HEK293T (cell line): ENCODE data around the gene FUBP3.
A peak's percentile ranks its signal among the peaks of the same experiment; 100 is the strongest.

Experiments
- CTCF ChIA-PET: fragments of 350-600 bp; formaldehyde crosslinking; extraction: SDS; loops from one replicate; lab custom pipeline; 2021; ENCODE audit warnings: antibody characterized with exemption, inconsistent platforms; lab: Yijun Ruan, JAX
- POLR2A ChIA-PET: fragments of 350-600 bp; formaldehyde crosslinking; extraction: SDS; loops from one replicate; lab custom pipeline; 2020; ENCODE audit warnings: antibody characterized with exemption, inconsistent platforms; lab: Yijun Ruan, JAX
- DNase-seq: peaks from one replicate; pipeline ENCODE4 v3.0.0; 2012; ENCODE audit warnings: mixed read lengths; ENCODE audit errors: extremely low spot score
- ARNT ChIP-seq: fragments of 450-650 bp; IDR thresholded peaks from 2 replicates; pipeline ENCODE4 v1.6.1; 2017; ENCODE audit warnings: mild to moderate bottlenecking
- BHLHE40 ChIP-seq: fragments of 450-650 bp; IDR thresholded peaks from 2 replicates; pipeline ENCODE4 v1.6.1; 2016; ENCODE audit warnings: mild to moderate bottlenecking, moderate library complexity, borderline replicate concordance
- CTBP1 ChIP-seq: fragments of 450-650 bp; IDR thresholded peaks from 2 replicates; pipeline ENCODE4 v1.6.1; 2016; ENCODE audit warnings: borderline replicate concordance
- ELF4 ChIP-seq: fragments of 450-650 bp; IDR thresholded peaks from 2 replicates; pipeline ENCODE4 v1.6.1; 2017; ENCODE audit warnings: antibody characterized with exemption
- FOXA1 ChIP-seq: fragments of 450-650 bp; IDR thresholded peaks from 2 replicates; pipeline ENCODE4 v1.6.1; 2016; ENCODE audit warnings: mild to moderate bottlenecking
- FOXK2 ChIP-seq: fragments of 450-650 bp; IDR thresholded peaks from 2 replicates; pipeline ENCODE4 v1.6.1; 2016; ENCODE audit warnings: mild to moderate bottlenecking
- FOXM1 ChIP-seq: fragments of 450-650 bp; IDR thresholded peaks from 2 replicates; pipeline ENCODE4 v1.6.1; 2017; ENCODE audit warnings: mild to moderate bottlenecking, borderline replicate concordance
- HDGF ChIP-seq: fragments of 450-650 bp; IDR thresholded peaks from 2 replicates; pipeline ENCODE4 v1.6.1; 2017; ENCODE audit warnings: antibody characterized with exemption, borderline replicate concordance
- L3MBTL2 ChIP-seq: fragments of 450-650 bp; conservative IDR thresholded peaks from 2 replicates; pipeline ENCODE4 v1.6.1; 2016; ENCODE audit warnings: mild to moderate bottlenecking
- LEF1 ChIP-seq: fragments of 450-650 bp; IDR thresholded peaks from 2 replicates; pipeline ENCODE4 v1.6.1; 2017; ENCODE audit warnings: mild to moderate bottlenecking, borderline replicate concordance
- NFRKB ChIP-seq: fragments of 450-650 bp; IDR thresholded peaks from 2 replicates; pipeline ENCODE4 v1.6.1; 2016; ENCODE audit warnings: mild to moderate bottlenecking, moderate library complexity
- SP1 ChIP-seq: fragments of 450-650 bp; IDR thresholded peaks from 2 replicates; pipeline ENCODE4 v1.6.1; 2017
- SUZ12 ChIP-seq: fragments of 450-650 bp; IDR thresholded peaks from 2 replicates; pipeline ENCODE4 v1.6.1; 2016; ENCODE audit warnings: mild to moderate bottlenecking
- TARDBP ChIP-seq: fragments of 450-650 bp; IDR thresholded peaks from 2 replicates; pipeline ENCODE4 v1.6.1; 2016
- ZNF384 ChIP-seq: fragments of 450-650 bp; IDR thresholded peaks from 2 replicates; pipeline ENCODE4 v1.6.1; 2016
- TF ChIP-seq, protein P1 (sequence below): fragments of 450-650 bp; IDR thresholded peaks from 2 replicates; pipeline ENCODE4 v1.6.1; 2016

Gene FUBP3, protein sequence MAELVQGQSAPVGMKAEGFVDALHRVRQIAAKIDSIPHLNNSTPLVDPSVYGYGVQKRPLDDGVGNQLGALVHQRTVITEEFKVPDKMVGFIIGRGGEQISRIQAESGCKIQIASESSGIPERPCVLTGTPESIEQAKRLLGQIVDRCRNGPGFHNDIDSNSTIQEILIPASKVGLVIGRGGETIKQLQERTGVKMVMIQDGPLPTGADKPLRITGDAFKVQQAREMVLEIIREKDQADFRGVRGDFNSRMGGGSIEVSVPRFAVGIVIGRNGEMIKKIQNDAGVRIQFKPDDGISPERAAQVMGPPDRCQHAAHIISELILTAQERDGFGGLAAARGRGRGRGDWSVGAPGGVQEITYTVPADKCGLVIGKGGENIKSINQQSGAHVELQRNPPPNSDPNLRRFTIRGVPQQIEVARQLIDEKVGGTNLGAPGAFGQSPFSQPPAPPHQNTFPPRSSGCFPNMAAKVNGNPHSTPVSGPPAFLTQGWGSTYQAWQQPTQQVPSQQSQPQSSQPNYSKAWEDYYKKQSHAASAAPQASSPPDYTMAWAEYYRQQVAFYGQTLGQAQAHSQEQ

DNA sequence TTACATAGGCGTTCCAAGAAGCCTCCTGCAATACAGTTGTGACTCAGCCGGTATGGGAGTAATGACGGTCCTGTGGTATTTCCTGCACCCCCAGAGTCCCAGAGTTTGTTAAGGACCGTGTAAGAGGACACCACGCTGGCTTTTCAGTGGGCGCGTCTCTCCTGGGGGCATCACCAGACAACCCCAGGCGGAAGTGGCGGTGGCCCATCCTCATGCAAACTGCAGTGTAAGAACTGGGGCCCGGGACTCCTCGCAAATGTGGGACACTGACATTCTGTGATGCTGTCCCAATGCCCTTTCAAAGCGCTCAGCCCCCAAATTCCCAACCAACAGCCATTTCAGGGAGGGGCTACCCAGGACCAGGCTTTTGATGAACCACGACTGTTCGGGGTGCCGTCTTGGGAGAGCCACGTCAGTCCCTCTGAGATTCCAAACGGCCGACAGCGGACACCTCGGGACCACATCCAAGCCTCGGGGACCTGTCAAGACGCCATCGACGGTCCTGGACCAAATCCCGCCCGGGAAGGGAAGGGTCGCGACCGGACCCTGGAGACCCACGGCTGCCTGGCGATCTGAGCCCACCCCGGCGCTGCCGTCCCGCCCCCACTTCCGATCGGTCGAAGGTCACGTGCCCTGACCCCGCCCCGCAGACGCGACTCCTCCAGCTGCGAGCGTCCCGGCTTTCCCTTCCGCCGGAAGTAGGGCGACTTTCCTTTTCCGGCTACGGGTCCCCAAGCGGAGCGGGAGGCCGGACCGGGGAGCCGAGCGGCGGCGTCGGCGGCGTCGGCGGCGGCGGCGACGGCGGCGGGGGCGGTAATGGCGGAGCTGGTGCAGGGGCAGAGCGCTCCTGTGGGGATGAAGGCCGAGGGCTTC is at the start of gene FUBP3:
Gene FUBP3 (plus strand): TSS at position 713 of the 873 bp plus-strand sequence. CDS start 104 bp downstream, at position 817.
- peak; percentile 41; the same call in 1 of the 2 replicates for TF ChIP-seq L3MBTL2
- TF ChIP-seq HDGF = no peak
- no peak for TF ChIP-seq TARDBP
- TF ChIP-seq CTBP1 = no peak
- peak; percentile 97 for DNase-seq
- ChIA-PET POLR2A (interaction anchor here (0.5 to 1.6 kb wide), 9 partner anchors 9 to 111 kb away, joined by 3 to 5 read pairs (median 4); no protein-coding TSS in a partner anchor), CTCF (no interaction called here)

DNA sequence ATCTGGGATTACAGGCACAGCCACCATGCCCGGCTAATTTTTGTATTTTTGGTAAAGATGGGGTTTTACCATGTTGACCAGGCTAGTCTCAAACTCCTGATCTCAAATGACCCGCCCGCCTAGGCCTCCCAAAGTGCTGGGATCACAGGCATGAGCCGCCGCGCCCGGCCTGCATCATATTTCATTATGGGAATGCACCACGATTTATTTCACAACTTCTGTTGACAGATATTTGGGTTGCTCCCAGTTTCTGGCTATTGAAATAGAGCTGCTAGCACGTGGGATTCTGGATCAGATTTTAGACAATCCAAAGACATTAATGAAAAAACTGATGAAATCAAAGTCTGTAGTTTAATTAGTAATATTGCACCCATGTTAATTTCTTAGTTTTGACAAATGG is 48.4 kb upstream of the FUBP3 start:
- DNase-seq = no peak
- CTCF ChIA-PET = no interaction called here
- POLR2A ChIA-PET = no interaction called here
- TF ChIP-seq, protein P1, sequence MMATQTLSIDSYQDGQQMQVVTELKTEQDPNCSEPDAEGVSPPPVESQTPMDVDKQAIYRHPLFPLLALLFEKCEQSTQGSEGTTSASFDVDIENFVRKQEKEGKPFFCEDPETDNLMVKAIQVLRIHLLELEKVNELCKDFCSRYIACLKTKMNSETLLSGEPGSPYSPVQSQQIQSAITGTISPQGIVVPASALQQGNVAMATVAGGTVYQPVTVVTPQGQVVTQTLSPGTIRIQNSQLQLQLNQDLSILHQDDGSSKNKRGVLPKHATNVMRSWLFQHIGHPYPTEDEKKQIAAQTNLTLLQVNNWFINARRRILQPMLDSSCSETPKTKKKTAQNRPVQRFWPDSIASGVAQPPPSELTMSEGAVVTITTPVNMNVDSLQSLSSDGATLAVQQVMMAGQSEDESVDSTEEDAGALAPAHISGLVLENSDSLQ = no peak
- TF ChIP-seq FOXK2 (no peak), HDGF (no peak), FOXA1 (no peak), ARNT (no peak), BHLHE40 (no peak), LEF1 (no peak), SP1 (no peak), TARDBP (no peak), CTBP1 (no peak), FOXM1 (no peak), ELF4 (no peak), SUZ12 (no peak), NFRKB (no peak), ZNF384 (no peak), L3MBTL2 (no peak)

DNA sequence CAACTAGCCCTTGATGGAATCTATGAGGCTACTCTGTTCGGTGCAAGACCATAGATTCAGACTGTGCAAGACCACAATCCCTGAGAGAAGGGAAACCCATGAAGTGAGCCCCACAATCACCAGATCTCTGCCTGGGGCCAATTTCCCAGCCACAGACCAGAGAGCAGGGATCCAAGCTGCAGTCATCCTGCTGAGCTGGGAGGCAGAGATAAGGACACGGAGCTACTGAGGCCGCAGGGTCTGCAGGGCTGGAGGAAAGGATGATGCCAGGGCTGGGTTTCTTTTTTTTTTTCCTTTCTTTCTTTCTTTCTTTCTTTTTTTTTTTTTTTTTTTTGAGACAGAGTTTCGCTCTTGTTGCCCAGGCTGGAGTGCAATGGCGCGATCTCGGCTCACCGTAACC is 47.7 kb upstream of the FUBP3 start:
- no peak for DNase-seq
- TF ChIP-seq NFRKB (no peak), L3MBTL2 (no peak), ARNT (no peak), FOXA1 (no peak), LEF1 (no peak), ELF4 (no peak), FOXK2 (no peak), SUZ12 (no peak), TARDBP (no peak)
- CTCF ChIA-PET = interaction anchor here (1.0 kb wide), 1 partner anchor 71 kb away, joined by 3 read pairs; no protein-coding TSS in a partner anchor
- POLR2A ChIA-PET = no interaction called here

DNA sequence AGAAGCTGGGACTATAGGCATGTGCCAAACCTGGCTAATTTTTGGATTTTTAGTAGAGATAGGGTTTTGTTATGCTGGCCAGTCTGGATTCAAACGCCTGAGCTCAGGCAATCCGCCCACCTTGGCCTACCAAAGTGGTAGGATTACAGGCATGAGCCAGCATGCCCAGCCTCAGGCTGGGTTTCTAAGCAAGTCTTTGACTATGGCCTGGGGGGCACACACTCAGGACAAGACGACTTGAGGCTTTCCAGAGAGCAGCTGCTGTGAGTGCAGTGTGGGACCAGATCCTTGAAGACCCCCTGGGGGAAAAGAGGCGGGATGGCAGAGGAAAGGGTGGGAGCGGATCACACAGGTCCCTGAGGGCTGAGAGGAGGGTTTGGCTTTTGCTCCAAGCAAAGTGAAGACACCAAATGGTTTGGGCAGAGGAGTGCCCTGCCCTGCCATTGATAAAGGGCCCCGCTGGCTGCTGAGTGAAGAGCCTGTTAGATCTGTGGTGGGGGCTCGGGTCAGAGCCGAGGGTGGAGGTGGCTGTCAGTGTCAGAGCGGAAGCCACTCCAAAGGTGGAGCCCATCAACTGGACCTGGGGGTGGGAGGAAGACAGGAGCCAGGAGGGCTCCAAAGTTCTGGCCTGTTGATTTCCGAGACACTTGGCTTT is 46.8 kb upstream of the FUBP3 start:
- ChIA-PET CTCF (interaction anchor here (1.0 kb wide), 1 partner anchor 72 kb away, joined by 3 read pairs; no protein-coding TSS in a partner anchor), POLR2A (no interaction called here)
- DNase-seq = no peak
- TF ChIP-seq SP1 = no peak
- TF ChIP-seq LEF1 = no peak
- no peak for TF ChIP-seq BHLHE40
- no peak for TF ChIP-seq TARDBP
- no peak for TF ChIP-seq L3MBTL2
- no peak for TF ChIP-seq FOXA1
- TF ChIP-seq CTBP1 = no peak
- TF ChIP-seq ELF4 = no peak

DNA sequence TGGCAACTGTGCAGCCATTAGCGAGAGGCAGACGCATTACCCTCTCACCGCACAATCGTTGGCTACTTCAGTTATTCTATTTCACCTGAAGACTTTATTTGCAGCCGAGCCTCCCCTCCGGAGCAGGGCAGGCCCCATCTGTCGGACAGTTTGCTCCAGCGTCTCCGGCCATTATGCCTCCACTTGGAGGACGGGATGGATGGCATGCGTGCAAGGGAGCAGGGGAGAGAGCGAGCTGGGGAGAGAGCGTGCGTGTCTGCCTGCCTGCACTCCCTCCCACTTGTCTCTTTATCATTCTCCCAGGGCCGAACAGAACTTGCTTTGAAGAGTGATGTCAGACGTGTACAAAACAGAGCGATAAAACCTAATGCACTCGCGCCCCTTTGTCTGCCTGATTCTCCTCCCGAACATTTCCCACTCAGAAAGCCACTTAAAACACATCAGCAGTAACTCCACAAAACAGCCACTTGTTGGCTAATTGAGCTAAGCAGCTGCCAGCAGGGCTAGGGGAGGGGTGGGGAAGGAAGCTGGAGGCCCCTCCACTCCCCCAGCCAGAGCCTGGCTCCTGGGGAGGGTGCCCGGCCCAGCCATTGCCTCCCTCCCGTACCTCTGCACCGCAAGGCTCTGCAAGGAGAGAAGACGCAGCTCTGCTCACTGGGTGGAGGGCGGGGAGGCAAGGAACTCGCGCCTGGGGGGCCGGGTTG is 43.4 kb upstream of the FUBP3 start:
- POLR2A ChIA-PET = no interaction called here
- DNase-seq = no peak
- TF ChIP-seq TARDBP (no peak), HDGF (no peak)
- CTCF ChIA-PET = no interaction called here

DNA sequence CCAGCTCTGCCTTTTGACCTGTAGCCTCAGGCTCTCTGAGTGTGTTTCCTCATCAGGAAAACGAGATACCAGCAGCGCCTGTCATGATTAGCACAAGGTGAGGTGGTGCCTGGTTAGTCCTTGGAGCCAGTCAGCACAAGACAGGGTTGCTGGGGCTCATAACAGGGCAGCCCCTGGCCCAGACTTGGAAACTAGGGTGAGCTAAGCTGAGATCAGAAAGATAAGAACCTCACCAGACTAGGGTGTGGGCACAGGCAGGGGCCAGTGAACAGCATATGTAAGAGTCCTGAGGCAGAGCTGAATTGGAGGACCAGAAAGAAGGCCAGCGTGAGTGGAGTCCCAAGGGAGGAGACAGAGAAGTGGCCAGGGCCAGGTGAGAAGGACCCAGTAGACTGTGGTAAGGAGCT is 42.7 kb upstream of the FUBP3 start:
- ChIA-PET CTCF (no interaction called here), POLR2A (interaction anchor here (1.0 kb wide), 1 partner anchor 43 kb away, joined by 4 read pairs; the partner anchor contains the start of gene FUBP3)
- no peak for TF ChIP-seq FOXM1
- TF ChIP-seq ARNT = no peak
- no peak for TF ChIP-seq CTBP1
- no peak for TF ChIP-seq HDGF
- no peak for TF ChIP-seq BHLHE40
- TF ChIP-seq LEF1 = no peak
- no peak for TF ChIP-seq SUZ12
- no peak for TF ChIP-seq L3MBTL2
- TF ChIP-seq ZNF384 = no peak
- no peak for TF ChIP-seq NFRKB
- TF ChIP-seq, protein P1 = no peak
- TF ChIP-seq TARDBP = no peak
- TF ChIP-seq ELF4 = no peak
- TF ChIP-seq FOXK2 = no peak
- no peak for TF ChIP-seq SP1
- no peak for DNase-seq
